ENCODE results near the gene HNRNPA0. TPM values are rescaled to one million over a fixed set of nuclear protein-coding genes. Genes with fewer than 3 reads are reported as not detected.

The HNRNPA0 gene
- total and polyA plus RNA-seq, 2 of the 8 experiments (the other 6 are each of a cell fraction or from before 2014, with no cell fraction given), result 22.0 to 71.3 TPM

DNA sequence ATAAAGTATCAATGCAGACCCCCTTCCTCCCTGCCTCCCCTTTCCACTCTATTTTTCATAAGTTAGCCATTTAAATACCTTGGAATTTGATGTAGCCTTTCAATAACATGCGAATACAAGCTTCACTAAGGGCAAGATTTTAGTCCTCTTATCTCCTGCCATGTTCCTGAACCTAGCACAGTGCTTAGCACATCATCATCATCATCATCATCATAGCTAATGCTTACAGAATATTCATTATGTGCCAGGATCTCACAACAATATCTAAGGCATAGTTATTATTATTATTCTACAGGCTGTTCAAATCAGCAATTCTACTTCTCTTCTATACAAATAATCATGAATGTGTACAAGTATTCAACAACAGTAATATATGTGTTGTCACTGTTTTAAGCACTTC lies 38.7 kb downstream of the HNRNPA0 start (continued):
- TF ChIP-seq PHF8 (conservative IDR thresholded peaks at IDR 0.05; ENCODE audit: low read depth, low read length), result no peak
- no peak for TF ChIP-seq FOSL1 (IDR thresholded peaks at IDR 0.05; ENCODE audit: insufficient read depth, low read depth, low read length)
- TF ChIP-seq RXRA (IDR thresholded peaks at IDR 0.05; ENCODE audit: insufficient read depth, low read depth, low read length), result no peak
- TF ChIP-seq POLR2AphosphoS5 (IDR thresholded peaks at IDR 0.05; ENCODE audit: low read depth, low read length), result no peak
- no peak for TF ChIP-seq TBP (IDR thresholded peaks at IDR 0.05; ENCODE audit: low read depth, low read length)

Measured in H1 (cell line).